IPS-18a (cell line): ENCODE data around the gene GET4.

Experiments
- H3K27ac ChIP-seq: one replicate; pipeline ENCODE4 v1.5.1; 2013; ENCODE audit warnings: low read length
- H3K27me3 ChIP-seq: one replicate; pipeline ENCODE4 v1.6.1; 2013; ENCODE audit warnings: mild to moderate bottlenecking, low read length; ENCODE audit not compliant: control insufficient read depth, insufficient read depth
- H3K36me3 ChIP-seq: one replicate; pipeline ENCODE4 v1.6.1; 2013; ENCODE audit warnings: low read depth, low read length; ENCODE audit not compliant: control insufficient read depth
- H3K4me1 ChIP-seq: one replicate; pipeline ENCODE4 v1.6.1; 2013; ENCODE audit warnings: low read depth, low read length; ENCODE audit not compliant: control insufficient read depth
- H3K4me3 ChIP-seq: one replicate; pipeline ENCODE4 v1.5.1; 2013; ENCODE audit warnings: low read length
- H3K9ac ChIP-seq: one replicate; pipeline ENCODE4 v1.6.1; 2013; ENCODE audit warnings: mild to moderate bottlenecking, low read length, moderate library complexity
- H3K9me3 ChIP-seq: one replicate; pipeline ENCODE4 v1.6.1; 2013; ENCODE audit warnings: low read depth, low read length; ENCODE audit not compliant: control insufficient read depth

Gene GET4

DNA sequence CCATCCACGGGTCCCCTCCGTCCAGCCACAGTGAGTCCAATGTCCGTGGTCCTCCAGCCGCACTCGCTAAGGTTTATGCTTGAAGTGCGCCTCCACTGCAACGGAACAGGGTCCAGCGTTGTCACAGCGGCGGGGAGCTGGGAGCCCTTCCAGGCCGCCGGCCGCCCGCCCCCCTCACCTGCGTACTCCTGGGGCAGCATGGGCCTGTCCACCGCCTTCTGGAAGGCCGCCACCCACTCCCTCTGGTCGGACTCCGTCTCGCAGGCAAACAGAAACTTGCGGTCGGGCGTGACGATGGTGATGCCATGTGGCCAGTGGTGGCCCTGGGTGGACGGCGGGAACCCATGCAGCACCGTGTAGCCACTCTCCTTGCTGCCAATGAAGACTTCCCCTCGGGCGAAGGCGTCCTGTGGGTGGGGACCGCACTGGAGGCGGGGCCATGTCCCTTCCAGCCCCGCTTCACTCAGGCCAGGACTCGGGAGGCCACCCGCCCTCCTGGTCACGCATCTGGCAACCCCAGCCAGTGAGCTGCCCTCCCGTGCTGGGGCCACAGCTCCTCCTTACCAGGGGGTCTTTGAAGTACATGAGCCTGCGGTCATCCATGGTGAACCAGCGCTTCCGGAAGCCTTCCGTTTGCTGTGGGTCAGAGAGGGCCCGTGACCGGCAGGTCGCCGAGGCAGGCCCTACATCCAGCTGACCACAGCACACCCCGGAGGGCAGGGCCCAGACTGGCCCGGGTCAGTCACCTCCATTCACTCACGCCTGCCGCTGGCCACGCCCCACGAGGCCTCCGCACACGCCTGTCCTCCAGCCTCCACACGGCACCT, 22.7 kb downstream of the GET4 start:
- Histone ChIP-seq H3K9me3 (no peaks in the 10 kb centered on the region), H3K4me3 (no peak overlapping the region), H3K36me3 (peaks cover 25% of the 10 kb centered on the region), H3K4me1 (no peaks in the 10 kb centered on the region), H3K27ac (no peak overlapping the region), H3K9ac (no peak overlapping the region), H3K27me3 (no peaks in the 10 kb centered on the region)

DNA sequence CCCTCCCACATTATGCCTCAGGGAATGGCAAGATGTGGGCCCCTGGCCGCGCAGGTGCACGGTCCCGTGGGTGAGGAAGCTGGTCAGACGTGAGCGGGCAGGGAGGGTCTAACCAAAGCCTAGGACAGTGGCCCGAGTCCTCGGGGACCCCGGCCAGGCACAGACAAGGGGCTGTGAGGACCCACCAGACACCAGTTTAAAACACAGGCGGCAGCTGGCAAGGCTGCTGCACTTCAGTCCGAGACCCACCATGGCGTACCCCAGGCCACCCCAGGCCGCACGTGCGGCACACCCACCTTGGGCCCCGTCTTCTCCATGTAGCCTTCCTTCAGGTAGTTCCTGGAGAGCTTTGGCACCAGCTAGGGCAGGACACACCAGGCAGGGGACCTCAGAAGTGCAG, 23.5 kb downstream of the GET4 start:
- Histone ChIP-seq H3K9ac (no peak overlapping the region), H3K9me3 (no peaks in the 10 kb centered on the region), H3K4me3 (no peak overlapping the region), H3K27ac (no peak overlapping the region), H3K36me3 (peaks cover 23% of the 10 kb centered on the region), H3K4me1 (no peaks in the 10 kb centered on the region), H3K27me3 (peaks cover 6% of the 10 kb centered on the region)

DNA sequence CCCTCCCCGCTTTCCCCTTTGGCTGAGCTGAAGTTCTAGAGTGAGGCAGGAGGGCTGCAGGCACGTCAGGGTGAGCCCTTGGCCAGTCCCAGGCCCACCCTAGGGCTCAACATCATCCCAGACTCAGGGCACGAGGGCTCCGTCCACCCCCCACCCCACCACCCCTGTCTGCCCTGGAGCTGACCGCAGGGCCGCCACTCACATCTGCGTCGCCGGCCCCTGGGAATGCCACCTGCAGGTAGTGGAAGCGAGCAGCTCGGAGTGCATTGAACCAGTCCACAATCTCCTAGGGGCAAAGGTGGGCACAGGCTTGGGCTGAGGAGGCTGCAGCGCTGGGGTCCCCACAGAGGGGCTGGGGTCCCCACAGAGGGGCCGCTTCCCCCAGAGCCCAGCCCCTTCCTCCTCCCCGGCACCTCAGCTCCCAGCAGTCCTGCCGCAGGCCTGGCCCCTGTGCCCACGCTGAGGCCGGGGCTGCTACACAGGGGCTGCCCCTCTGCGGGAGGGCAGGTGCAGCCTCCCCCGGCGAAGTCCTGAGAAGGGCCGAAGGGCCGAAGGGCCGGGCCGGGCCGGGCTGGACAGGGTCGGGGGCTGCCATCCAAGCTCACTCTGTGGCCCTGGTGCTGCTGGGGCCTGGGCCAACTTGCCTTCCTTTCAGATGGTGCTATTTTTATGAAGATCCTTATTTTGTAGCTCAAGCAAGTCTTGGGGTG, 24.1 kb downstream of the GET4 start:
- Histone ChIP-seq H3K9ac (no peak overlapping the region), H3K27ac (no peak overlapping the region), H3K27me3 (peaks cover 12% of the 10 kb centered on the region), H3K36me3 (peaks cover 17% of the 10 kb centered on the region), H3K9me3 (no peaks in the 10 kb centered on the region), H3K4me1 (no peaks in the 10 kb centered on the region), H3K4me3 (no peak overlapping the region)

DNA sequence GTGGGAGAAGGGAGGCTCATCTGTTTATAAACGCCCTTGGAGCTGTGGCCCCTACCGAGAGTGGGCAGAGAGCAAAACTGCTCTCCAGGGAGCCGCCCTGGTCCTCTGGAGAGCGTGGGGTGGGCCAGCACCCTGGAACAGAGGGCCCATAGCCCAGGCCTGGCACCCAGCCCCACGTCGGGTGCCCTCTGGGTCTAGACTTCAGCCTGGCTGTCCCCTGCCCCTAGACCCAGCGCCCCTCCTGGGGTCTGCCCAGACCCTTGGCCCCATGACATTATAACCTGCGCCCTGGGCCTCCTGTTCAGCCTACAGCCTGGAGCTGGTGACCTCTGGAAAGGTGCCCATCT, 24.7 kb downstream of the GET4 start:
- no peak overlapping the region for H3K9ac ChIP-seq
- H3K36me3 ChIP-seq: peaks cover 12% of the 10 kb centered on the region
- no peaks in the 10 kb centered on the region for H3K9me3 ChIP-seq
- no peaks in the 10 kb centered on the region for H3K4me1 ChIP-seq
- no peak overlapping the region for H3K4me3 ChIP-seq
- no peak overlapping the region for H3K27ac ChIP-seq
- H3K27me3 ChIP-seq: peaks cover 14% of the 10 kb centered on the region

DNA sequence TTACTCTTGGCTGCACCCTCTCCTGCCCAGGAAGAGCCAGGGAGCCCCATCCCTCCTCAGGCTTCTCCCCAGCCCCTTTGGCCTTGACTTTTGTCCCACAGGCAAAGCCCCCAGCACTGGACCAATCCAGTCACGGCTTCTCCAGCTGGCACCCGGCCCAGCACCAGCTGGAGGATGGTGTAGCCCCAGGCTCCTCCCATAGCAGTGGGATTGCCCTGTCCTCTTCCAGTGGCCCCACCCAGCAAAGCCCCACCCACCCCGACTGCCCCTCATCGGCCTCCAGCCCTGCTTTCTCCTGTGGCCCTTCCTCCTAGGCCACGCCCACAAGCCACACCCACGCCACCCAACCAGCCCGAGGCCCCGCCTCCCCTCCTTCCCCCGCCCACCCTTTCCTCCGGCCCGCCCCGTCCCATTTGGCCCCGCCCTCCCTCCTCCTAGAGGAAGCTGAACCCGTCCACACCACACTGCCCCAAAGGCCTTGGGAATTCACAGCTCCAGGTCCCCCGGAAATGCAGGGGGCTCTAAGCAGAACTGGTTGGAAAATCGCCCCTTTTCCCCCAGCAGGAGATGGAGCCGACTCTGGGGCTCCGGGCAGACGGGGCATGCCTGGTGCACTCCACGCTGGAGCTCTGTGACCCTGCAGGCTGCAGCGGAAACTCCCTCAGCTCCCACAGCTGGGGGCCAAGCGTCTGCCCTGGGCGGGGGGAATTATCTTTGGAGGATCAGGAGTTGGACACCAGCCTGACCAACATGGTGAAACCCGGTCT, 25.2 kb downstream of the GET4 start:
- Histone ChIP-seq H3K27ac (no peak overlapping the region), H3K27me3 (peaks cover 14% of the 10 kb centered on the region), H3K4me3 (no peak overlapping the region), H3K9me3 (no peaks in the 10 kb centered on the region), H3K36me3 (peaks cover 6% of the 10 kb centered on the region), H3K4me1 (no peaks in the 10 kb centered on the region), H3K9ac (no peak overlapping the region)

DNA sequence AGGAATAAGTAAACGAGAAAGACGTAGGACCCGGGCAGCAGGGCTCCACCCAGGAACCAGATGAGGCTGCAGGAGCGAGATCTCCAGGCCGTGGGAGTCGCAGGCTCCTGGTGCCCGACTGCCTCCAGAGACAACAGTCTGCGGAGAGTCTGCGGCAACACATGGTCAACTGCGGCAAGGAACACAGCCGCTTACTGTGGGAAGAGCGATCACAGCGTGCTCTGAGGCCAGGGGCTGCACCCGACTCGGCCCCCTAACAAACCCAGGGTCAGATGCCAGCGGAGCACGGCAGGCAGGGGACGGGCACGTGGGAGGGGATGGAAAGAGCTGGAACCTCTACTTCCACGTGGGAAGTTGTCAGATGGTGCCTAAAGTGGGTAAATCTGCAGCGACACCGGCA, 26.6 kb downstream of the GET4 start:
- H3K9ac ChIP-seq: no peak overlapping the region

DNA sequence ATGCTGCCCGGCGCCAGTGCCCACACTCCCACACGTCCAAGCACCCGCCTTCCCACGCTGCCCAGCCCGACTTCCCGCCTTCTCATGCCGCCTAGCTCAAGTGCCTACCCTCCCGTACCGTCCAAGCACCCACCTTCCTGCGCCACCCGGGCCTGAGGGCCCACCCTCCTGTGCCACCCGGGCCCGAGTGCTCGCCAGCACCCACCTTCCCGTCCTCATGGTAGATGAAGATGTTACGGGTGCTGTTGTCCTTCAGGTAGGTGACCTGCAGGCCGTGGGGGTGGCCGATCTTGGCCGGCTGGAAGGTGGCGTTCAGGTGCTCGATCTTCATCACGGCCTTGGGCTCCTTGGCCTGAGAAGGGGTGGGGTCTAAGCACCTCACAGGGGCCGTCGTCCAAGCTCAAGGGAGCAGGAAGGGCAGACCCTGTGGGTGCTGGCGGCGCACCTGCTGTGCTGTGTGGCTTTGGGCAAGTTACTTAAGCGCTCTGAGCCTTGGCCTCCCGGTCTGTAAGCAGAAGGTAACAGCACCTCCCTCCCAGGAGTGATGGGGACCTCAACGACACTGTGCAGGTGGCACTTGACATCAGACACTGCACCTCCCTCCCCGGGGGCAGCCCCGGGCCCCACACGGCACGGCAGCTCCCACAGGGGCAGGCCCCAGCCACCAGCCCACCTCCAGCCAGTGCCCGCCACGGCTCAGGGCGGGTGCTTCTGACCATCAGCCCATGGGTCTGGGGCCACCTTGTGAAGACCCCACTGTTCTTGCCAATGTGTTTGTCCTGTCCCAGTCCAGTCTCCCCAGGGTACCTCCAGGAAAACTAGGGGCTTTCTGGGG, 27.8 kb downstream of the GET4 start:
- Histone ChIP-seq H3K9ac (no peak overlapping the region), H3K9me3 (no peaks in the 10 kb centered on the region), H3K4me1 (no peaks in the 10 kb centered on the region), H3K36me3 (no peaks in the 10 kb centered on the region), H3K27ac (no peak overlapping the region), H3K27me3 (peaks cover 36% of the 10 kb centered on the region), H3K4me3 (no peak overlapping the region)

More for the DNA sequence above, 26.6 kb downstream of the GET4 start:
- Histone ChIP-seq H3K9me3 (no peaks in the 10 kb centered on the region), H3K36me3 (no peaks in the 10 kb centered on the region), H3K27me3 (peaks cover 28% of the 10 kb centered on the region), H3K27ac (no peak overlapping the region), H3K4me3 (no peak overlapping the region), H3K4me1 (no peaks in the 10 kb centered on the region)

DNA sequence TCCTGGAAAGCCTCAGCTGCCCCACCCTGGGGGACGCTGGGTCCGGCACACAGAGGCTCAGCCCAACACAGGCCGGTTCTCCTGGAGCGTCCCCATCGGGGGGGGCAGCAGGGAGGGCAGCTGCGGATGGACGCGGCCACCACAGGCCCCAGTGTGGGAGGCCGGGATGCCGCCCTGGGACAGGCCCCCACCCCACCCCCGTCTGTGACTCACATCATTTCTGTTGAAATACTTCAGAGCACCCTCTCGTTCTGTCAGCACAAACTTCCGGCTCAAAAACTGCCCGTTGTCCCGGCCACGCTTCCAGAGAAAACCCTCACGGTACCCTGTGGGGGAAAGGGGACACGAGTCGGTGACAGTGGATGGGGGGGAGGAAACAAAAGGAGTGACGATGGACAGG, 28.5 kb downstream of the GET4 start:
- H3K4me3 ChIP-seq: no peak overlapping the region
- no peaks in the 10 kb centered on the region for H3K36me3 ChIP-seq
- H3K9ac ChIP-seq: no peak overlapping the region
- H3K4me1 ChIP-seq: no peaks in the 10 kb centered on the region
- H3K27ac ChIP-seq: no peak overlapping the region
- peaks cover 42% of the 10 kb centered on the region for H3K27me3 ChIP-seq
- H3K9me3 ChIP-seq: no peaks in the 10 kb centered on the region

DNA sequence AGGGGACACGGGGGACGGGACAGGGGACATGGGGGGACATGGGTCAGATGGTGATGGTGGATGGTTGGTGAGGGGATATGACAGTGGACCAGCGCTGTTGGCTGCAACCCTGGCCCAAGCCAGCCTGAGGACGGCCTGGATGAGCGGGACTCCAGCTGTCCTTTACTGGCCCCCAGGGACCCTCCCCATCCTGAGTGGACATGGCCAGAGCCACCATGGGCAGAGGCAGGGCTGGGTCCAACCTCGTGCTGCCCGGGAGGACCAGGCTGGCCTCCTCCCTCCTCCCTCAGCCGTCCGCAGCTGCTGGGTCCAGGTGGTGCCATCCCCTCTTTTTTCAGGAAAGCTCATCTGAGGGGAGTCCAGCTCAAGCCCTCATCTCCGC, 30.4 kb downstream of the GET4 start:
- Histone ChIP-seq H3K4me1 (no peaks in the 10 kb centered on the region), H3K9ac (no peak overlapping the region), H3K36me3 (no peaks in the 10 kb centered on the region), H3K9me3 (no peaks in the 10 kb centered on the region), H3K27ac (no peak overlapping the region), H3K4me3 (no peak overlapping the region), H3K27me3 (peaks cover 44% of the 10 kb centered on the region)

DNA sequence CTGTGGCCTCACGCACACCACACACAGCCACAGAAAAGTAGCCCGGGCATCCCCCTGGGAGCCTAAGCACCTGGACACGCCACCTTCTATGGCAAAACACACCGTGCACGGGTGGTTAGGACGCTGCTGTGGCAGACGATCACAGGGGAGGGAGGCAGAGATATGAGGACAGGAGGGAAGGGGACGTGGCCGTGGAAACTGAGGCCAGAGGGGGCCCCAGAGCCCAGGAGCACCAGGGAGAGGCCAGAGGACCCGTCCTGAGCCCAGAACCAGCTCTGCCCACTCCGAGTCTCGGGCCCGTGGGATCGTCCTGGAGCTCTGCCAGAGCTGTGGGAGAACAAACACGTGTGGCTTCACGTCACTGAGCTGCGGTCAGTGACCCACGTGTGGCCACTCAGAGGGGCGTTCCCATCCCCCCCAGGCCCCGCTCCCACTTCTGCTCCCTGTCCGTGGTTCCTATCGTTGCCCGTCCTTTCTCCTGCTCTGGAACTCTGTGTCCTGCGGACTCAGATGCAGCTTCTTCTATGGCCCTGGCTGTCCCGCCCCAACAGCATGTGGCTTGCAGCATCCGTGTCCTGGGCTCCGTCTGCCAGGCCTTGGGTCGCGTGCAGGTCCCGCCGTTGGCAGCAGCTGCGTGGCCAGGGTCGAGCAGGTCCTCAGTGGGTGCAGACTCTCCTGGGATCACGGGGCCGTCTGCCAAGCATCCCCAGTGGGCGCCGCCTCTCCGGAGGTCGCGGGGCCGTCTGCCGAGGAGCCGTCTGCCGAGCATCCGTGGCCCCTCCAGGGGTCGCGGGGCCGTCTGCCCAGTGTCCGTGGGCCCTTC, 31.0 kb downstream of the GET4 start:
- no peaks in the 10 kb centered on the region for H3K4me1 ChIP-seq
- H3K9ac ChIP-seq: no peak overlapping the region
- H3K27ac ChIP-seq: no peak overlapping the region

More for the DNA sequence above, 31.0 kb downstream of the GET4 start:
- H3K36me3 ChIP-seq: no peaks in the 10 kb centered on the region
- peaks cover 44% of the 10 kb centered on the region for H3K27me3 ChIP-seq
- H3K4me3 ChIP-seq: no peak overlapping the region
- H3K9me3 ChIP-seq: no peaks in the 10 kb centered on the region
